ENCODE measurements around the gene TP53.

Gene TP53

GRCh38 chr17:7687072-7687907 is at the start of gene TP53:
TSS of gene TP53 (minus strand) at chr17:7687490. CDS start at chr17:7676594, 10,896 bp downstream.
- peak; percentile 89 for DNase-seq

DNA sequence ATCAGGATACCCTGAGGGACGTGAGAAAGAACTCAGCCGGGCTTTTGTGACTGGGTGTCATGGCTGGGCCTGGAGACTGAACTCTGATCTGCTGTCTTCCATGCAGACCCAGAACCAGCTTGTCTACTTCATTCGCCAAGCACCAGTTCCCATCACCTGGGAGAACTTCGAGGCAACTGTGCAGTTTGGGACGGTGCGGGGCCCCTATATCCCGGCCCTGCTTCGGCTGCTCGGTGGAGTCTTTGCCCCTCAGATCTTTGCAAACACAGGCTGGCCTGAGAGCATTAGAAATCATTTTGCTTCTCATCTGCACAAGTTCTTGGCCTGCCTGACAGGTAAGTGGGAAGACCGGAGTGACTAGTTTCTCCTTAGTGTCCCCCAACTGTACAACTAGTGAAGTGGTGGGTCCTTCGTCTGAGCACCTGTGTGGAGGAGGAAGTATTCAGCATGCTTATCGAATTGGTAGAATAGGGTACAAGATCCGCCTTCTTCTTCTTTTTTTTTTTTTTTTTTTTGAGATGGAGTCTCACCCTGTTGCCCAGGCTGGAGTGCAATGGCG is 45.8 kb upstream of the TP53 start:
- no peak for DNase-seq

- no peak for DNase-seq
Measured at GRCh38 chr17:7729816-7730215, 42.5 kb upstream of the TP53 start.

DNA sequence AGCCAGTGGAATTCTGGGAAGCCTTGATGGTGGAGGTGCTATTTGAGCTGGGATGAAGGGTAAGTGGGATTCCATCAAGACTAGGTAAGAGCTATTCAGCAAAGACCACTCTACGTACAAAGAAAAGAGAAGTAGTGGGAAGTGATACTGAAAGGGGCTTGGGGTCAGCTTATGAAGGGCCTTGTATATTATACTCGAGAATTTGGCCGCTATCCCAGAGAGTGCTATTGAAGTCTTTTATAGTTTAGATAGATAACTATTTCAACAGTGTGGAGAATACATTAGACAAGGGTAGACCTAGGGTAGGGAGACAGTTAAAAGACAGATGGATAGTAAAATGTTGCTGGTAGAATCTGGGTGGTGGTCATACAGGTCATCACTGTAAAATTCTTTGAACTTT is 40.6 kb upstream of the TP53 start:
- DNase-seq, result no peak

DNA sequence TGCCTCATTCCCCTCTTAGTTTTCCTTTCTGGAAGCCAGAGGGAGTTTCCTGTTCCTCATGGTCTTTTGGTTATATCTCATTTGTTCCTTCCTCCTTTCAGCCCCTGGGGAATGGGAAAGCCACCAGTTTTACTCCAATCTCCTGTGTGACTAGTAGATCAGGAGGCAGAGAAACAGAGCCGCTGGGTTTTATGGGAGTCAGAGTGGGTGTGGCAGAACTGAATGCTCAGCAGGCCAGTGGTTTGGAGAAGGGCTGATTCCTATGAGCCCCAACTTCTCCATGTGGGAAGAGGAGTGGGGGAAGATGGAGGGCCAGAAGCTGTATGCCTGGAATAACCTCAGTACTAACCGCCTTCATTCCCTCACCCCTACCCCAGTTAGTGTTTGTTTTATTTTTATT is 34.3 kb upstream of the TP53 start:
- no peak for DNase-seq

- DNase-seq, result no peak
Measured at GRCh38 chr17:7720125-7720524, 32.8 kb upstream of the TP53 start.

DNA sequence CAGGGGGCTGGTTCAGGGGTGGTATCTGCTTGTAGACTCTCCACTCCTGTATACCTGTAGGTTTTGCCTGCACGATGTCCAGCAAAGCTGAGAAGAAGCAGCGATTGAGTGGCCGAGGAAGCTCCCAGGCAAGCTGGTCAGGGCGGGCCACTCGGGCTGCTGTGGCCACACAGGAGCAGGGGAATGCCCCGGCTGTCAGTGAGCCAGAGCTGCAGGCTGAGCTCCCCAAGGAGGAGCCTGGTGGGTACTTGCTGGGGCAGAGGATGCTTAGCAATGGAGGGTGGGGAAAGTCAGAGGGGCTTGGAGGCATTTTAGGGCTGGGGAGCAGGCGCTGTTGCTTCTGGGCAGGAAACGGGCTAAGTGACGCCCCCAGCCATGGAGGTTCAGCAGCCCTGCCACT is 32.4 kb upstream of the TP53 start:
- DNase-seq, result no peak

GRCh38 chr17:7717756-7718350 is 30.6 kb upstream of the TP53 start:
- DNase-seq, result no peak

DNA sequence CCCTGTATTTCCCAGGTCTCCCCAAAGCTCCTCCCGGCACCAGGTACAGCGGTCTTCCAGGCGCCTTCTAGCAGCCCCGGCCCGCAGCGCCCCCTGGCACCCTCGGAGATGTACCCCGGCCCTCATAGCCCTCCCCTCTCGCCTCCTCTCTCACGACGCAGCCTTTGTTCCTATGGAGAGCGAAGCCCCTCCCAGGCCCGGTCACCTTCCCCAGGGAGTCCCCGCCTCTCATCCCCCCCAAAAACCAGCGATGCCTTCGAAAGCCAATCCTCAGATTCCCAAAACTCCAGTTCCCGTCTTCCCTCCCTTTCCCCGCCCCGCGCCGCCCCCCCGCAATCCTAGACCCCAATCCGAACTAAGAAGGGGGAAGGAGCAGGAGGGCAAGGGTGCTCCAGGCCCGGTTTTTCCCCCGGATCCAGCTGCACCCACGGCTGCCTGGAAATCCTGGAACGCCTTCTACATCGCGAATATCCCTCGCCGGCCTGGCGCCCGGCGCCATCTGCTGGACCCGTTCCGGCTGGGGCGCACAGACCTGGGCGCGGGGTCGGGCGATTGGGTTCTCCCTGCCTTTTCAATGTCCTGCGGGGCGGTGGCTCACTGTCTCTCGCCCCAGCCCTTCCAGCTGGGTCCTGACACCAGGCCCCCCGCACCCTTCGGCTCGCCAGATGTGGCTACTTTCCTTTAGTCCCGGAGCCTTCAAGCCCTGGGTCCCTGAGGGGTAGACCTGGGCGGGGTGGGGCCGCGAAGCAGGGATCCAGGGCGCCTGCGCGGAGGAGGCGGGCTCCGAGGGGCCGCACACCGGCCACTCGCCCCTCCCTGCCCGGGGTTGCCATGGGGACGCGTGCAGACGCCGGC is 29.8 kb upstream of the TP53 start, which contains the start of gene DNAH2:
DNAH2 (plus strand) TSS at position 844 of the 855 bp plus-strand sequence. CDS start 1,991 bp downstream, outside the sequence.
- peak; percentile 86 for DNase-seq

GRCh38 chr17:7715936-7716886 is 28.9 kb upstream of the TP53 start:
- DNase-seq, result no peak

- no peak for DNase-seq
Measured at GRCh38 chr17:7714721-7715594, 27.7 kb upstream of the TP53 start.

DNA sequence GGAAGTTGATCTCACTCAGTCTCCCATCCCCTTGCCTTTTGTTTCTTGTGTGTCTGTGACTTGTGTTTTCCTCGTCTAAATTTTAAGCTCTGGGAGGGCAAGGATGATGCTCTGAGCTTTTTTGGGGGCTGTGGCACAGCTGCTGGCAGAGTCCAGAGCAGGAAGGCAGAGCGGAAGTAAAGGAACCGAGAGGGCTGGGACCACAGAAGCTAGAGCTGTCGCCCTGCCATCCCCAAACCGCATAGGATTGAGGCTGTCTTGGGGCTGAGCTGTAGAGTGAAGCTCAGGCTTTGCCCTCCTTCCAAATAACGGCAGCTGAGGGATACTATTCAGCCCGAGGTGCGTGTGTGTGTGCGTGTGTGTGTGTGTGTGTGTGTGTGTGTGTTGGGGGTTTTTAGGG is 26.5 kb upstream of the TP53 start:
- DNase-seq, result no peak

- DNase-seq, result peak; percentile 15
Measured at GRCh38 chr17:7712111-7712771, 25.0 kb upstream of the TP53 start.

- DNase-seq, result no peak
Measured at GRCh38 chr17:7711051-7711755, 23.9 kb upstream of the TP53 start.

- no peak for DNase-seq
Measured at GRCh38 chr17:7710301-7710700, 23.0 kb upstream of the TP53 start.

DNA sequence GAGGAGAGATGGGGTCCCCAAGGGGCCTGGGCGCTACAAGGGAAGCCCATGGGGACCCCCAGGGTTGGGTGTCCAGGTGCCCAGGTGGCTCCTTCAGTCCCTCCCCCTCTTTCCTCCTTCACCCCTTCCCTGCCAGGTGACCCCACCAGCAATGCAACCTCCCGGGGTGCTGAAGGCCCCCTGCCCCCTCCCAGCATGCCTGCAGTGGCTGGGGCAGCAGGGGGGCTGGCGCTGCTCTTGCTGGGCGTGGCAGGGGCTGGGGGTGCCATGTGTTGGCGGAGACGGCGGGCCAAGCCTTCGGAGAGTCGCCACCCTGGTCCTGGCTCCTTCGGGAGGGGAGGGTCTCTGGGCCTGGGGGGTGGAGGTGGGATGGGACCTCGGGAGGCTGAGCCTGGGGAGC is 21.7 kb upstream of the TP53 start:
- no peak for DNase-seq

GRCh38 chr17:7707858-7708750 is 20.8 kb upstream of the TP53 start:
- DNase-seq, result no peak

DNA sequence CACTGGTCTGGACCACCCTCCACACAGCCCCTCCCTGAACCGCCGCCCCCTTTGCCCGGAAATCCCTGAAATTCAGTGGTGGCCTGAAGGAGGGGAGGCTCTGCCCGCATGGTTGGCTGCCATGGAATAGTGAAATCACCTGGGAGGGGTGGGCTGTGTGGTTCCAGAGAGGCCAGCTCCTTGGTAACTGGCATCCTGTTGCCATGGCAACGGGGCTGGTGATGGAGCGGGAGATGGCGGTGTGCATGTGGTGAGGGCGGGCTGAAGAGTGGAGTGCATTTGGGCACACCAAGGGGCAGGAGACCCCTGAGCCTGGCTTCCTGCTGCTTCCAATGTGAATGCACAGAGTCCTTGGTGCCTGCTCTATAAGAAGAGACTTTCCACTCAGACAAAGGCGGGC is 20.2 kb upstream of the TP53 start:
- DNase-seq, result no peak

All from NCI-H345 (cell line).